Cardiac fibroblast (primary cell): ENCODE results near the gene SLC6A5.

Source experiments
- DNase-seq, 2 donors: peaks; one replicate each; pipeline versions ENCODE4 v3.0.0 to v3.0.0-alpha.2; 2010; ENCODE audit warnings: low read depth in 2 of 2
- H3K4me3 ChIP-seq, 2 donors: replicated peaks in 1 of 2; 1 replicate in 1 of 2; 2 replicates in 1 of 2; pipeline ENCODE4 v1.5.1; 2011; ENCODE audit warnings: low read depth in 2 of 2, low read length in 2 of 2, mild to moderate bottlenecking in 2 of 2, moderate library complexity in 1 of 2
- CTCF ChIP-seq: IDR thresholded peaks from one replicate; pipeline ENCODE4 v1.5.1; 2011; ENCODE audit warnings: low read depth, mild to moderate bottlenecking, low read length, inconsistent platforms

The SLC6A5 gene

GRCh38 chr11:20668131-20668809 is 68.9 kb downstream of the SLC6A5 start:
- DNase-seq = no peak
- no peak for TF ChIP-seq CTCF
- no peak overlapping the region for H3K4me3 ChIP-seq

- TF ChIP-seq CTCF = no peak
- DNase-seq = no peak
- H3K4me3 ChIP-seq = peak within 1 kb of the TSS in 1 of 2 donors; percentile 3
These were observed 69.7 kb downstream of the SLC6A5 start, which contains the start of gene NELL1 for GRCh38 chr11:20668844-20669819. NELL1 (plus strand) TSS chr11:20669586.

GRCh38 chr11:20669820-20670684 is 70.6 kb downstream of the SLC6A5 start:
- no peak for TF ChIP-seq CTCF
- H3K4me3 ChIP-seq = peak overlapping the region in 1 of 2 donors; percentile 2
- DNase-seq = no peak

- H3K4me3 ChIP-seq = no peak overlapping the region
- DNase-seq = no peak
- no peak for TF ChIP-seq CTCF
These were observed 71.6 kb downstream of the SLC6A5 start for GRCh38 chr11:20670932-20671403.

- no peak overlapping the region for H3K4me3 ChIP-seq
- DNase-seq = peak in 1 of 2 donors; percentile 7
- peak; percentile 10 for TF ChIP-seq CTCF
These were observed 72.6 kb downstream of the SLC6A5 start for GRCh38 chr11:20671856-20672546.
